ENCODE results near the gene EP400. TPM values are rescaled to one million over a fixed set of nuclear protein-coding genes. Genes with fewer than 3 reads are reported as not detected.

Gene EP400
- total and polyA plus RNA-seq, 9 of the 15 experiments (the other 6 are each of a cell fraction or from before 2014, with no cell fraction given) = 4.5 to 58.0 (median 7.0) TPM

DNA sequence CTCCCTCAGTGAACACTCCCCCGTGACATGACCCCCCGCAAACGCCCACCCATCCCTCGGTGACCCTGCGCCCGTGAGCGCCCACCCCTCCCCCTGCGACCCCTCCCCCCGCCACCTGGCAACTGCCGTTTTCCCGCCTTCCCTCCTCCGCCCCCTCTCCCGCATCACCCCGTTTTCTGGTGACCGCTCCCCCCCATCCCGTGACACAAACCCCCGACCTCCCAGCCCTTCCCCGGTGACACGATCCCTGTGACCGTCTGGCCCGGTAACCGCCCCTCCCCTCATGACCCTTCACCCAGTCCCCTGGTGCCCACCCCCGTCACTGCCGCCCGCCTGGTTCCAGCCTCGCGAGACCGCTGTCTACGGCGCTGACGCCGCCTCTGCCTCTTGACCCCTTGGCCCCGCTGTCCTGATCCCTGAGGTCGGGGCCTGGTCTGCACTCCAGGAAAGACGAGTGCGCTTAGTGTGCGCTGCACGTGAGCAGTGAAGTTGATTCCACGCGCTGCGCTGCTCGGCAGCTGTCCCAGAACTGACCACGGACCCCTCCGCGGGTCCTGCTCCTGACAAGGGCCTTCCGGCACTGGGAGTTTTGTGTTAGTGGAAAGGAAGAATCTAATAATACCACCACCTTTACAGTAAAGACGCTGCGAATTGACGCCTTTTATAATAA is 135.0 kb downstream of the EP400 start (continued):
- no peak for TF ChIP-seq PKNOX1 (IDR thresholded peaks at IDR 0.05)
- TF ChIP-seq FOSL1 (tag; conservative IDR thresholded peaks at IDR 0.05) = no peak
- TF ChIP-seq POLR3G (IDR thresholded peaks at IDR 0.05; ENCODE audit: extremely low read depth, insufficient read length, insufficient replicate concordance) = no peak
- peak; percentile 38; the same call in 1 of the 2 replicates for TF ChIP-seq ARID1B (IDR thresholded peaks at IDR 0.05)
- TF ChIP-seq, protein P1, sequence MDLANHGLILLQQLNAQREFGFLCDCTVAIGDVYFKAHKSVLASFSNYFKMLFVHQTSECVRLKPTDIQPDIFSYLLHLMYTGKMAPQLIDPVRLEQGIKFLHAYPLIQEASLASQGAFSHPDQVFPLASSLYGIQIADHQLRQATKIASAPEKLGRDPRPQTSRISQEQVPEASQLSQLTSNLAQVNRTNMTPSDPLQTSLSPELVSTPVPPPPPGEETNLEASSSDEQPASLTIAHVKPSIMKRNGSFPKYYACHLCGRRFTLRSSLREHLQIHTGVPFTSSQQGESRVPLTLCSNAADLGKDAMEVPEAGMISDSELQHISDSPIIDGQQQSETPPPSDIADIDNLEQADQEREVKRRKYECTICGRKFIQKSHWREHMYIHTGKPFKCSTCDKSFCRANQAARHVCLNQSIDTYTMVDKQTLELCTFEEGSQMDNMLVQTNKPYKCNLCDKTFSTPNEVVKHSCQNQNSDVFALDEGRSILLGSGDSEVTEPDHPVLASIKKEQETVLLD (IDR thresholded peaks at IDR 0.05) = peak; percentile 60
- peak; percentile 90 for TF ChIP-seq NR2C1 (IDR thresholded peaks at IDR 0.05)
- TF ChIP-seq NR2C1 (tag; IDR thresholded peaks at IDR 0.05) = peak; percentile 95
- no peak for TF ChIP-seq POU5F1 (IDR thresholded peaks at IDR 0.05; ENCODE audit: borderline replicate concordance, low read depth, low read length, partially characterized antibody)
- no peak for TF ChIP-seq BCL6 (CRISPR knock-in tag; IDR thresholded peaks at IDR 0.05)
- TF ChIP-seq GATAD2A (IDR thresholded peaks at IDR 0.05) = no peak
- TF ChIP-seq FOXK2 (conservative IDR thresholded peaks at IDR 0.05 in 1 of 2, IDR thresholded peaks at IDR 0.05 in 1 of 2; ENCODE audit: low read depth in 2 of 2) = peak in 1 of 2 experiments; percentile 57; a peak in 1 of 4 replicates
- TF ChIP-seq ZNF586 (CRISPR knock-in tag; conservative IDR thresholded peaks at IDR 0.05) = no peak
- TF ChIP-seq, protein P2, sequence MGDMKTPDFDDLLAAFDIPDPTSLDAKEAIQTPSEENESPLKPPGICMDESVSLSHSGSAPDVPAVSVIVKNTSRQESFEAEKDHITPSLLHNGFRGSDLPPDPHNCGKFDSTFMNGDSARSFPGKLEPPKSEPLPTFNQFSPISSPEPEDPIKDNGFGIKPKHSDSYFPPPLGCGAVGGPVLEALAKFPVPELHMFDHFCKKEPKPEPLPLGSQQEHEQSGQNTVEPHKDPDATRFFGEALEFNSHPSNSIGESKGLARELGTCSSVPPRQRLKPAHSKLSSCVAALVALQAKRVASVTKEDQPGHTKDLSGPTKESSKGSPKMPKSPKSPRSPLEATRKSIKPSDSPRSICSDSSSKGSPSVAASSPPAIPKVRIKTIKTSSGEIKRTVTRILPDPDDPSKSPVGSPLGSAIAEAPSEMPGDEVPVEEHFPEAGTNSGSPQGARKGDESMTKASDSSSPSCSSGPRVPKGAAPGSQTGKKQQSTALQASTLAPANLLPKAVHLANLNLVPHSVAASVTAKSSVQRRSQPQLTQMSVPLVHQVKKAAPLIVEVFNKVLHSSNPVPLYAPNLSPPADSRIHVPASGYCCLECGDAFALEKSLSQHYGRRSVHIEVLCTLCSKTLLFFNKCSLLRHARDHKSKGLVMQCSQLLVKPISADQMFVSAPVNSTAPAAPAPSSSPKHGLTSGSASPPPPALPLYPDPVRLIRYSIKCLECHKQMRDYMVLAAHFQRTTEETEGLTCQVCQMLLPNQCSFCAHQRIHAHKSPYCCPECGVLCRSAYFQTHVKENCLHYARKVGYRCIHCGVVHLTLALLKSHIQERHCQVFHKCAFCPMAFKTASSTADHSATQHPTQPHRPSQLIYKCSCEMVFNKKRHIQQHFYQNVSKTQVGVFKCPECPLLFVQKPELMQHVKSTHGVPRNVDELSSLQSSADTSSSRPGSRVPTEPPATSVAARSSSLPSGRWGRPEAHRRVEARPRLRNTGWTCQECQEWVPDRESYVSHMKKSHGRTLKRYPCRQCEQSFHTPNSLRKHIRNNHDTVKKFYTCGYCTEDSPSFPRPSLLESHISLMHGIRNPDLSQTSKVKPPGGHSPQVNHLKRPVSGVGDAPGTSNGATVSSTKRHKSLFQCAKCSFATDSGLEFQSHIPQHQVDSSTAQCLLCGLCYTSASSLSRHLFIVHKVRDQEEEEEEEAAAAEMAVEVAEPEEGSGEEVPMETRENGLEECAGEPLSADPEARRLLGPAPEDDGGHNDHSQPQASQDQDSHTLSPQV (IDR thresholded peaks at IDR 0.05) = peak; percentile 87
- TF ChIP-seq NR2C2 (CRISPR knock-in tag; IDR thresholded peaks at IDR 0.05) = peak; percentile 76
- TF ChIP-seq NR2C2 (tag; IDR thresholded peaks at IDR 0.05) = peak; percentile 96
- TF ChIP-seq GABPB1 (CRISPR knock-in tag; IDR thresholded peaks at IDR 0.05) = peak; percentile 48; the same call in 1 of the 2 replicates
- peak; percentile 97 for TF ChIP-seq CXXC5 (CRISPR knock-in tag; IDR thresholded peaks at IDR 0.05)
- no peak for TF ChIP-seq ZNF274 (IDR thresholded peaks at IDR 0.05; ENCODE audit: borderline replicate concordance, low read depth, low read length)
- TF ChIP-seq MEF2D (tag; conservative IDR thresholded peaks at IDR 0.05; ENCODE audit: low read depth) = 0 out of 2 replicates have a peak, but pooled peaks have one; percentile 37
- TF ChIP-seq USF1 (CRISPR knock-in tag; IDR thresholded peaks at IDR 0.05) = peak; percentile 80
- TF ChIP-seq KAT7 (CRISPR knock-in tag; IDR thresholded peaks at IDR 0.05; ENCODE audit: borderline replicate concordance) = peak; percentile 80; the same call in 1 of the 2 replicates
- peak; percentile 78; the same call in 1 of the 2 replicates for TF ChIP-seq EP400 (IDR thresholded peaks at IDR 0.05)
